H9 (cell line): Measurements from ENCODE around the gene CHRM4. TPM values are rescaled to one million over a fixed set of nuclear protein-coding genes. Genes with fewer than 3 reads are reported as not detected.

Experiments
- DNase-seq: peaks from one replicate; pipeline ENCODE4 v3.0.0-alpha.2; 2017
- H2AFZ ChIP-seq: one replicate; pipeline ENCODE4 v1.6.1; 2013; ENCODE audit warnings: mild to moderate bottlenecking, low read length, control low read depth, moderate library complexity
- H2AK5ac ChIP-seq: 2 replicates; pipeline ENCODE4 v1.6.1; 2013; ENCODE audit warnings: low read length, control low read depth, mixed read lengths; ENCODE audit not compliant: insufficient read length
- H2BK120ac ChIP-seq: one replicate; pipeline ENCODE4 v1.6.1; 2013; ENCODE audit warnings: low read depth, mild to moderate bottlenecking, low read length, control low read depth, inconsistent platforms; ENCODE audit not compliant: poor library complexity, severe bottlenecking
- H2BK12ac ChIP-seq: 2 replicates; pipeline ENCODE4 v1.6.1; 2013; ENCODE audit warnings: low read length, control low read depth, mixed read lengths, low read depth; ENCODE audit not compliant: insufficient read length
- H2BK15ac ChIP-seq: 2 replicates; pipeline ENCODE4 v1.6.1; 2013; ENCODE audit warnings: low read depth, low read length, control low read depth
- H2BK20ac ChIP-seq: one replicate; pipeline ENCODE4 v1.6.1; 2013; ENCODE audit warnings: low read depth, mild to moderate bottlenecking, low read length, control low read depth, inconsistent platforms; ENCODE audit not compliant: poor library complexity, severe bottlenecking
- H2BK5ac ChIP-seq: 2 replicates; pipeline ENCODE4 v1.6.1; 2013; ENCODE audit warnings: low read length, control low read depth, mixed read lengths; ENCODE audit not compliant: insufficient read length
- H3K14ac ChIP-seq: 2 replicates; pipeline ENCODE4 v1.6.1; 2013; ENCODE audit warnings: low read length, control low read depth; ENCODE audit not compliant: insufficient read depth
- H3K18ac ChIP-seq: 2 replicates; pipeline ENCODE4 v1.6.1; 2013; ENCODE audit warnings: low read depth, mild to moderate bottlenecking, mixed read lengths, low read length, control low read depth; ENCODE audit not compliant: insufficient read length
- H3K23ac ChIP-seq: 2 replicates; pipeline ENCODE4 v1.6.1; 2013; ENCODE audit warnings: low read length, control low read depth, mixed read lengths, low read depth; ENCODE audit not compliant: insufficient read length
- H3K23me2 ChIP-seq: 2 replicates; pipeline ENCODE4 v1.6.1; 2013; ENCODE audit warnings: low read depth, mild to moderate bottlenecking, mixed read lengths, low read length, control low read depth; ENCODE audit not compliant: insufficient read length, poor library complexity, severe bottlenecking
- H3K27ac ChIP-seq: 2 replicates; pipeline ENCODE4 v1.5.1; 2013; ENCODE audit warnings: low read length, control low read depth, mixed read lengths, low read depth; ENCODE audit not compliant: insufficient read length
- H3K27me3 ChIP-seq: 2 replicates; pipeline ENCODE4 v1.6.1; 2013; ENCODE audit warnings: low read length, control low read depth, inconsistent platforms; ENCODE audit not compliant: insufficient read depth
- H3K4ac ChIP-seq: 2 replicates; pipeline ENCODE4 v1.6.1; 2013; ENCODE audit warnings: low read depth, mild to moderate bottlenecking, control low read depth, inconsistent platforms, low read length, moderate library complexity
- H3K4me1 ChIP-seq: 2 replicates; pipeline ENCODE4 v1.6.1; 2013; ENCODE audit warnings: low read length, control low read depth, inconsistent platforms; ENCODE audit not compliant: insufficient read depth
- H3K4me2 ChIP-seq: 2 replicates; pipeline ENCODE4 v1.6.1; 2013; ENCODE audit warnings: low read length, control low read depth, mixed read lengths; ENCODE audit not compliant: insufficient read length, insufficient read depth
- H3K56ac ChIP-seq: 2 replicates; pipeline ENCODE4 v1.6.1; 2013; ENCODE audit warnings: low read depth, mild to moderate bottlenecking, mixed read lengths, low read length, control low read depth; ENCODE audit not compliant: insufficient read length
- H3K79me1 ChIP-seq: 2 replicates; pipeline ENCODE4 v1.6.1; 2013; ENCODE audit warnings: low read depth, mild to moderate bottlenecking, moderate library complexity, low read length, control low read depth, inconsistent platforms; ENCODE audit not compliant: insufficient read depth, poor library complexity, severe bottlenecking
- H3K79me2 ChIP-seq: 2 replicates; pipeline ENCODE4 v1.6.1; 2013; ENCODE audit warnings: low read length, control low read depth, inconsistent platforms; ENCODE audit not compliant: insufficient read depth
- H3K9ac ChIP-seq: 2 replicates; pipeline ENCODE4 v1.6.1; 2013; ENCODE audit warnings: low read length, control low read depth, mixed read lengths; ENCODE audit not compliant: insufficient read length; ENCODE audit errors: extremely low read depth
- H3K9me3 ChIP-seq: one replicate; pipeline ENCODE4 v1.6.1; 2013; ENCODE audit warnings: low read depth, low read length, inconsistent platforms; ENCODE audit not compliant: control insufficient read depth
- H3T11ph ChIP-seq: one replicate; pipeline ENCODE4 v1.6.1; 2013; ENCODE audit warnings: mild to moderate bottlenecking, low read length, control low read depth, inconsistent platforms
- H4K20me1 ChIP-seq: one replicate; pipeline ENCODE4 v1.6.1; 2013; ENCODE audit not compliant: control insufficient read depth, insufficient read length, insufficient read depth
- H4K5ac ChIP-seq: 2 replicates; pipeline ENCODE4 v1.6.1; 2013; ENCODE audit warnings: low read depth, mild to moderate bottlenecking, mixed read lengths, low read length, control low read depth; ENCODE audit not compliant: insufficient read length
- H4K8ac ChIP-seq: replicated peaks from 2 replicates; pipeline ENCODE4 v1.6.1; 2013; ENCODE audit warnings: low read length, control low read depth, mixed read lengths, low read depth; ENCODE audit not compliant: insufficient read length
- H4K91ac ChIP-seq: 2 replicates; pipeline ENCODE4 v1.6.1; 2013; ENCODE audit warnings: low read depth, mild to moderate bottlenecking, moderate library complexity, mixed read lengths, low read length, control low read depth; ENCODE audit not compliant: insufficient read length
- H3K27ac Mint-ChIP-seq, 3 experiments: 2 replicates in 2 of 3; 3 replicates in 1 of 3; pipeline ENCODE4 v1.8.0; 2020 to 2021; ENCODE audit warnings: mixed read lengths in 3 of 3, mild to moderate bottlenecking in 1 of 3, moderate library complexity in 1 of 3
- H3K27me3 Mint-ChIP-seq: 2 replicates; pipeline ENCODE4 v1.8.0; 2021; ENCODE audit warnings: low read depth, mild to moderate bottlenecking, moderate library complexity, mixed read lengths
- H3K36me3 Mint-ChIP-seq, 3 experiments: 2 replicates in 2 of 3; 3 replicates in 1 of 3; pipeline ENCODE4 v1.8.0; 2020 to 2021; ENCODE audit warnings: low read depth in 3 of 3, mixed read lengths in 3 of 3; ENCODE audit not compliant: insufficient read depth in 1 of 3
- H3K4me1 Mint-ChIP-seq, 2 experiments: 2 replicates each; pipeline ENCODE4 v1.8.0; 2020; ENCODE audit warnings: mixed read lengths in 2 of 2
- H3K4me3 Mint-ChIP-seq, 2 experiments: 2 replicates in 1 of 2; 3 replicates in 1 of 2; pipeline ENCODE4 v1.8.0; 2020 to 2021; ENCODE audit warnings: mild to moderate bottlenecking in 2 of 2, mixed read lengths in 2 of 2, moderate library complexity in 1 of 2
- H3K9me3 Mint-ChIP-seq, 2 experiments: 2 replicates in 1 of 2; 3 replicates in 1 of 2; pipeline ENCODE4 v1.8.0; 2020; ENCODE audit warnings: mild to moderate bottlenecking in 2 of 2, mixed read lengths in 2 of 2, moderate library complexity in 1 of 2
- WGBS: extraction: QIAGEN DNeasy Blood & Tissue Kit; methylation state at CpG from one replicate; pipeline ENCODE4 v1.1.7; 2013; ENCODE audit warnings: missing lambda C conversion rate, low lambda C conversion rate, mixed read lengths; ENCODE audit not compliant: insufficient read length; ENCODE audit errors: extremely low coverage; 5-methylcytosine and 5-hydroxymethylcytosine counted together
- total RNA-seq: library from RNA; stranded (reverse); gene quantifications from 2 replicates; pipeline ENCODE4 v1.2.1, GENCODE V29; 2021
- TF ChIP-seq, protein P1 (sequence below): fragments of 200-600 bp; sonication (generic); conservative IDR thresholded peaks from 3 replicates; pipeline ENCODE4 v1.8.0; 2021; ENCODE audit warnings: antibody characterized with exemption, mild to moderate bottlenecking

CHRM4 gene
- total RNA-seq, 1 experiment from 2014 or later, result 1.0 TPM

GRCh38 chr11:46392421-46393230, 1.1 kb upstream of the CHRM4 start:
- Histone ChIP-seq H2BK5ac (no peak overlapping the region), H2BK12ac (no peak overlapping the region), H3K27me3 (peaks cover 20% of the 10 kb centered on the region; the same call in 1 of the 2 replicates), H3K56ac (no peak overlapping the region), H3K9me3 (no peaks in the 10 kb centered on the region), H2BK15ac (no peak overlapping the region), H4K8ac (no peak overlapping the region), H2AFZ (no peak overlapping the region), H3K4me1 (peaks cover 3% of the 10 kb centered on the region; the same call in 1 of the 2 replicates), H3K79me1 (no peaks in the 10 kb centered on the region), H4K5ac (no peak overlapping the region), H3T11ph (no peak overlapping the region), H3K4me2 (peak overlapping the region; percentile 70), H3K27ac (no peak overlapping the region), H2AK5ac (no peak overlapping the region), H4K20me1 (no peaks in the 10 kb centered on the region), H3K23me2 (peaks cover 15% of the 10 kb centered on the region), H2BK20ac (no peak overlapping the region), H2BK120ac (no peak overlapping the region), H3K14ac (no peak overlapping the region), H3K23ac (no peak overlapping the region), H3K4ac (no peak overlapping the region), H4K91ac (no peak overlapping the region), H3K9ac (no peak overlapping the region), H3K79me2 (no peaks in the 10 kb centered on the region), H3K18ac (no peak overlapping the region)
- TF ChIP-seq, protein P1, sequence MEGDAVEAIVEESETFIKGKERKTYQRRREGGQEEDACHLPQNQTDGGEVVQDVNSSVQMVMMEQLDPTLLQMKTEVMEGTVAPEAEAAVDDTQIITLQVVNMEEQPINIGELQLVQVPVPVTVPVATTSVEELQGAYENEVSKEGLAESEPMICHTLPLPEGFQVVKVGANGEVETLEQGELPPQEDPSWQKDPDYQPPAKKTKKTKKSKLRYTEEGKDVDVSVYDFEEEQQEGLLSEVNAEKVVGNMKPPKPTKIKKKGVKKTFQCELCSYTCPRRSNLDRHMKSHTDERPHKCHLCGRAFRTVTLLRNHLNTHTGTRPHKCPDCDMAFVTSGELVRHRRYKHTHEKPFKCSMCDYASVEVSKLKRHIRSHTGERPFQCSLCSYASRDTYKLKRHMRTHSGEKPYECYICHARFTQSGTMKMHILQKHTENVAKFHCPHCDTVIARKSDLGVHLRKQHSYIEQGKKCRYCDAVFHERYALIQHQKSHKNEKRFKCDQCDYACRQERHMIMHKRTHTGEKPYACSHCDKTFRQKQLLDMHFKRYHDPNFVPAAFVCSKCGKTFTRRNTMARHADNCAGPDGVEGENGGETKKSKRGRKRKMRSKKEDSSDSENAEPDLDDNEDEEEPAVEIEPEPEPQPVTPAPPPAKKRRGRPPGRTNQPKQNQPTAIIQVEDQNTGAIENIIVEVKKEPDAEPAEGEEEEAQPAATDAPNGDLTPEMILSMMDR, result no peak
- Mint-ChIP-seq H3K4me3 (peak overlapping the region; percentile 78), H3K27ac (no peak overlapping the region; a peak in 1 of 7 replicates), H3K4me1 (peaks cover 31 to 36% of the 10 kb centered on the region in 2 experiments), H3K27me3 (peaks cover 56% of the 10 kb centered on the region), H3K9me3 (no peaks in the 10 kb centered on the region), H3K36me3 (peaks cover 0 to 11% (median 10%) of the 10 kb centered on the region in 3 experiments; a peak in 6 of 7 replicates)
- no CpG with 5 or more reads among the region's 71 CpGs for whole genome bisulfite sequencing
- peak; percentile 92 for DNase-seq
